OCI-LY1 (cell line): ENCODE data around the gene CD2BP2.

Experiments used
- EZH2 ChIP-seq: fragments of 200-600 bp; sonication (generic), shearing (Covaris generic); IDR thresholded peaks from 2 replicates; pipeline ENCODE4 v1.8.0; 2017; ENCODE audit warnings: borderline replicate concordance, mixed run types, mild to moderate bottlenecking, antibody characterized with exemption, low read length, moderate library complexity, mixed read lengths
- TF ChIP-seq, protein P1 (sequence below): fragments of 200-600 bp; sonication (generic), shearing (Covaris generic); IDR thresholded peaks from 2 replicates; pipeline ENCODE4 v1.5.1; 2017; ENCODE audit warnings: mild to moderate bottlenecking, antibody characterized with exemption, low read length, moderate library complexity, mixed read lengths

DNA sequence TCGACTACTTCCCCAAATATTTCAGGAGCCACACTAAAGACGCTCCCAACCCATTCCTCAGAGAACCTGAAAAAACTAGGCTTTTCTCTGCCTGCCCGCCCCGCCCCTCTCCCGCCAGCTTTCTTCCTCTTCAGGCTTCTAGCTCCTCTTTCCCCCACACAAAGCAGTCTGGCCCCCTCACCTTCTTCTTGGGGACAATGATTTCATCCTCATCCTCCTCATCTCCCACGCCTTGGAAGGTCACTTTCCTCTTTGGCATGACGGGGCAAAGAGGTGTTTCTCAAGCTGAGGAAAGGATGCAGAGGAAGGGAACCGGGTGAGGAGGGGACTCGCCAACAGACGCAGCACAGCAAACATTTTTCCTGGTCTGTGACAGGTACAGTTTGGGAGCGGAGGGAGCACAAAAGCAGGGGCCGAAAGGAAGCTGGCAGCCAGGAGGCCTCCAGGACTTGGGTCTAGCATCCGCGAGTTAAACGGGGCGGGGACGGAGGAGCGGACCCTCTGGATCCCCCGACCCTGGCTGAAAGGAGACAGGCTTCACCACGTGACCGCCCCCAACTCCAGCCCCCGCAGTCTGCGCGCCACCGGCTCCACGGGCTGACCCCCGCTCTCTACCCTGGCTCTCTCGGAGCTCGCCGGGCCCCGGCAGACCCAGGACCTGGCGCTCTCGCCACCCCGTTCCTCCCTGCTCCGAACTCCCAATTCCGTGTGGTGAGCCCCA, 525 bp downstream of the CD2BP2 start:
- TF ChIP-seq, protein P1, sequence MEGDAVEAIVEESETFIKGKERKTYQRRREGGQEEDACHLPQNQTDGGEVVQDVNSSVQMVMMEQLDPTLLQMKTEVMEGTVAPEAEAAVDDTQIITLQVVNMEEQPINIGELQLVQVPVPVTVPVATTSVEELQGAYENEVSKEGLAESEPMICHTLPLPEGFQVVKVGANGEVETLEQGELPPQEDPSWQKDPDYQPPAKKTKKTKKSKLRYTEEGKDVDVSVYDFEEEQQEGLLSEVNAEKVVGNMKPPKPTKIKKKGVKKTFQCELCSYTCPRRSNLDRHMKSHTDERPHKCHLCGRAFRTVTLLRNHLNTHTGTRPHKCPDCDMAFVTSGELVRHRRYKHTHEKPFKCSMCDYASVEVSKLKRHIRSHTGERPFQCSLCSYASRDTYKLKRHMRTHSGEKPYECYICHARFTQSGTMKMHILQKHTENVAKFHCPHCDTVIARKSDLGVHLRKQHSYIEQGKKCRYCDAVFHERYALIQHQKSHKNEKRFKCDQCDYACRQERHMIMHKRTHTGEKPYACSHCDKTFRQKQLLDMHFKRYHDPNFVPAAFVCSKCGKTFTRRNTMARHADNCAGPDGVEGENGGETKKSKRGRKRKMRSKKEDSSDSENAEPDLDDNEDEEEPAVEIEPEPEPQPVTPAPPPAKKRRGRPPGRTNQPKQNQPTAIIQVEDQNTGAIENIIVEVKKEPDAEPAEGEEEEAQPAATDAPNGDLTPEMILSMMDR: no peak
- no peak for TF ChIP-seq EZH2
